Pancreas (tissue), 10 donors: ENCODE data around the gene NUP155. TPM values are rescaled to one million over a fixed set of nuclear protein-coding genes. Genes with fewer than 3 reads are reported as not detected.

Experiments
- ATAC-seq, 4 donors: fragments of 200-7000 bp; cut with Tn5 transposase; one replicate each; pipeline versions ENCODE4 v1.8.0 to v1.9.1; 2020; ENCODE audit warnings: mild to moderate bottlenecking in 4 of 4, moderate library complexity in 4 of 4
- DNase-seq, 6 donors: peaks; one replicate each; pipeline ENCODE4 v3.0.0-alpha.2; 2020
- FAIRE-seq: peaks from 2 replicates; lab custom pipeline; 2012; peaks lifted over from hg19 to GRCh38; lab: Jason Lieb, UNC
- H3K27ac ChIP-seq, 4 donors: fragments of 200-600 bp; sonication (generic); 1 replicate in 3 of 4; 2 replicates in 1 of 4; pipeline versions ENCODE4 v1.5.0 to v1.8.0; 2020
- H3K27me3 ChIP-seq, 4 donors: fragments of 200-600 bp; one replicate each; pipeline ENCODE4 v1.8.0; 2021
- H3K36me3 ChIP-seq, 3 donors: fragments of 200-600 bp; sonication (generic) in 1 of 3; one replicate each; pipeline versions ENCODE4 v1.5.0 to v1.8.0; 2020 to 2021
- H3K4me1 ChIP-seq, 3 donors: fragments of 200-600 bp; one replicate each; pipeline ENCODE4 v1.8.0; 2021
- H3K4me3 ChIP-seq, 4 donors: fragments of 200-600 bp; sonication (generic) in 2 of 4; one replicate each; pipeline versions ENCODE4 v1.5.0 to v1.8.0; 2020 to 2021
- H3K9me3 ChIP-seq, 4 donors: fragments of 200-600 bp; one replicate each; pipeline ENCODE4 v1.8.0; 2021
- CTCF ChIP-seq, 4 donors: fragments of 200-600 bp; sonication (generic) in 3 of 4; IDR thresholded peaks; one replicate each; pipeline versions ENCODE4 v1.5.0 to v1.8.0; 2021; ENCODE audit warnings: antibody characterized with exemption in 4 of 4
- WGBS, 2 donors: extraction: QIAGEN DNeasy Blood & Tissue Kit; methylation state at CpG; one replicate each; pipeline ENCODE4 v1.1.7; 2013; 5-methylcytosine and 5-hydroxymethylcytosine counted together
- intact Hi-C, 3 donors: fragments of 100-400 bp; cut with DNase I; formaldehyde crosslinking; loops; one replicate each; pipeline versions ENCODE4 v1.11.1 to v1.14.2; 2022
- polyA plus RNA-seq, 2 donors: library from polyadenylated mRNA; stranded (reverse); fragments of 200-250 nt; gene quantifications; one replicate each; pipeline ENCODE4 v1.2.3, GENCODE V29; 2013
- total RNA-seq, 6 donors: library from RNA; stranded (reverse); fragmentation: NEBNext Ultra II Directional in 4 of 6; extraction: Animal tissue kit (Norgen Biotek cat#: 25700) in 4 of 6; gene quantifications; one replicate each; pipeline versions ENCODE4 v1.2.1 to v1.2.4, GENCODE V29; 2021 to 2023
- donor health status: healthy with polysubstance abuse.
- donor health status: DM: no; HTN: no; CAD: no; lungs with moderate emphysema.
- donor health status: DM: no; HTN: no; CAD: no.
- donor health status: control.
- donor health status: control.
- donor health status: Bipolar disorder and iron deficiency.
- donor health status: DM: yes; HTN: yes; CAD: no.
- donor health status: DM: no; HTN: no; CAD: no.
- donor health status: DM: no; HTN: no; CAD: no.
- donor health status: DM: yes; HTN: yes; CAD: no.

The NUP155 gene
- total and polyA plus RNA-seq, 8 donors = 1.5 to 13.1 (median 7.8) TPM

- intact Hi-C loops = no loop called here
- TF ChIP-seq CTCF (IDR thresholded peaks at IDR 0.05) = no peak
- H3K4me1 ChIP-seq = no peaks in the 10 kb centered on the region
- ATAC-seq (no peak), DNase-seq (no peak), FAIRE-seq (no peak)
- H3K27ac ChIP-seq = no peak overlapping the region
- peaks cover 0 to 51% (median 0%) of the 10 kb centered on the region in 3 donors for H3K36me3 ChIP-seq
- no peak overlapping the region for H3K4me3 ChIP-seq
- no peaks in the 10 kb centered on the region for H3K9me3 ChIP-seq
- WGBS, 2 donors = 92 to 97% methylated on average over 3 of the region's 3 CpGs
- H3K27me3 ChIP-seq = no peaks in the 10 kb centered on the region
These were observed 51.7 kb downstream of the NUP155 start for GRCh38 chr5:37319037-37319782.

- intact Hi-C loops = no loop called here
- no peaks in the 10 kb centered on the region for H3K27me3 ChIP-seq
These were observed 54.9 kb downstream of the NUP155 start for GRCh38 chr5:37316027-37316426.

GRCh38 chr5:37310360-37310759, 60.5 kb downstream of the NUP155 start:
- Histone ChIP-seq H3K27ac (no peak overlapping the region), H3K4me3 (no peak overlapping the region), H3K36me3 (peaks cover 2 to 68% (median 16%) of the 10 kb centered on the region in 3 donors), H3K9me3 (no peaks in the 10 kb centered on the region), H3K4me1 (no peaks in the 10 kb centered on the region), H3K27me3 (no peaks in the 10 kb centered on the region)
- intact Hi-C loops = no loop called here
- 89 to 98% methylated on average over 1 of the region's 1 CpG for WGBS, 2 donors
- no peak for DNase-seq
- FAIRE-seq = no peak
- no peak for TF ChIP-seq CTCF (IDR thresholded peaks at IDR 0.05)
- no peak for ATAC-seq

More at GRCh38 chr5:37316027-37316426, 54.9 kb downstream of the NUP155 start:
- ATAC-seq = no peak
- Histone ChIP-seq H3K9me3 (no peaks in the 10 kb centered on the region), H3K4me3 (no peak overlapping the region), H3K27ac (no peak overlapping the region), H3K4me1 (no peaks in the 10 kb centered on the region), H3K36me3 (peaks cover 0 to 60% (median 4%) of the 10 kb centered on the region in 3 donors)
- TF ChIP-seq CTCF (IDR thresholded peaks at IDR 0.05) = no peak
- WGBS, 2 donors = 95 to 96% methylated on average over 4 of the region's 4 CpGs
- DNase-seq = no peak
- no peak for FAIRE-seq

GRCh38 chr5:37308793-37309192, 62.1 kb downstream of the NUP155 start:
- no peak for ATAC-seq

More at GRCh38 chr5:37308793-37309192, 62.1 kb downstream of the NUP155 start:
- Histone ChIP-seq H3K27ac (no peak overlapping the region), H3K4me1 (no peaks in the 10 kb centered on the region), H3K27me3 (no peaks in the 10 kb centered on the region), H3K4me3 (no peak overlapping the region), H3K9me3 (no peaks in the 10 kb centered on the region), H3K36me3 (peaks cover 8 to 66% (median 23%) of the 10 kb centered on the region in 3 donors)
- TF ChIP-seq CTCF (IDR thresholded peaks at IDR 0.05) = no peak
- no peak for DNase-seq
- WGBS, 2 donors = 97 to 98% methylated on average over 4 of the region's 4 CpGs
- FAIRE-seq = no peak
- intact Hi-C loops = no loop called here
